MM.1S (cell line): ENCODE measurements around the gene SRA1.

Experiments used
- EZH2phosphoT487 ChIP-seq: fragments of 300-600 bp; sonication (generic); IDR thresholded peaks from 2 replicates; pipeline ENCODE4 v1.6.1; 2018; ENCODE audit warnings: antibody characterized with exemption, low read length
- TF ChIP-seq, protein P1 (sequence below): fragments of 300-600 bp; sonication (generic); IDR thresholded peaks from 2 replicates; pipeline ENCODE4 v1.5.1; 2016; ENCODE audit warnings: antibody characterized with exemption, low read length, mixed read lengths

DNA sequence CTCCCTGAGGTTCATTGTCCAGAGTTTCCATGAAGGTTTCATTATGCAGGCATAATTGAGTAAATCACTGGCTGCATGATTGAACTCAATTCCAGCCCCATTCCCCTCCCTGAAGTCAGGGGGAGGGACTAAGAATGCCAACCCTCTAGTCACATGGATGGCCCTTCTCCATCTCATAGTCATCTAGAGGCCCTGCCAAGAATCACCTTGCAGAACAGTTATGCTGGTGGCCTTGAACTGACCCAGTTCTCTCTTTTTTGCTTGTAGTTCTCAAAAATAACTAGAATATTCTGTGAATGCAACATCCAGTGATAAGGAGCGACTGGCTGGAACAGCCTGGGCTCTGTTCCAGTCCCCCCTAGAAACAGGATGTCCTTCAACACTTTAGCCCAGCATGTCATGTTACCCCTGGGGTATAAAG is 39.1 kb upstream of the SRA1 start:
- no peak for TF ChIP-seq EZH2phosphoT487
- TF ChIP-seq, protein P1, sequence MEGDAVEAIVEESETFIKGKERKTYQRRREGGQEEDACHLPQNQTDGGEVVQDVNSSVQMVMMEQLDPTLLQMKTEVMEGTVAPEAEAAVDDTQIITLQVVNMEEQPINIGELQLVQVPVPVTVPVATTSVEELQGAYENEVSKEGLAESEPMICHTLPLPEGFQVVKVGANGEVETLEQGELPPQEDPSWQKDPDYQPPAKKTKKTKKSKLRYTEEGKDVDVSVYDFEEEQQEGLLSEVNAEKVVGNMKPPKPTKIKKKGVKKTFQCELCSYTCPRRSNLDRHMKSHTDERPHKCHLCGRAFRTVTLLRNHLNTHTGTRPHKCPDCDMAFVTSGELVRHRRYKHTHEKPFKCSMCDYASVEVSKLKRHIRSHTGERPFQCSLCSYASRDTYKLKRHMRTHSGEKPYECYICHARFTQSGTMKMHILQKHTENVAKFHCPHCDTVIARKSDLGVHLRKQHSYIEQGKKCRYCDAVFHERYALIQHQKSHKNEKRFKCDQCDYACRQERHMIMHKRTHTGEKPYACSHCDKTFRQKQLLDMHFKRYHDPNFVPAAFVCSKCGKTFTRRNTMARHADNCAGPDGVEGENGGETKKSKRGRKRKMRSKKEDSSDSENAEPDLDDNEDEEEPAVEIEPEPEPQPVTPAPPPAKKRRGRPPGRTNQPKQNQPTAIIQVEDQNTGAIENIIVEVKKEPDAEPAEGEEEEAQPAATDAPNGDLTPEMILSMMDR = no peak
